Measurements from ENCODE around the gene TSR3.

DNA sequence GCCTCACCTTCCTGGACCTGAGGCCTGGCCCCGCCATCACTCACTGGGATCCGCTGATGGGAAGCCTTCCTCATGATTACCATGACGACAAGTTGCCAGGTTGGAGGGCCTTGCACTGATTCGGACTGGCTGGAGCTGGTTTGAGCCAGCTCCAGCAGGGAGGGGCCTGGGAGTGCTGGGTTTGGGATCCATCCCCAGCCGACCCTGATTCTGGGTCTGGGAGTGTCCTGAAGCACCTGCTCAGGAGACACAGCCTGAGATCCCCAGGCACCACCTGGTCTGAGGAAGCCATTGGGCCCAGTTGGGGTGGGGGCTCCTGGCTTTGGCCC, 24.1 kb downstream of the TSR3 start:
- TF ChIP-seq, protein P1, sequence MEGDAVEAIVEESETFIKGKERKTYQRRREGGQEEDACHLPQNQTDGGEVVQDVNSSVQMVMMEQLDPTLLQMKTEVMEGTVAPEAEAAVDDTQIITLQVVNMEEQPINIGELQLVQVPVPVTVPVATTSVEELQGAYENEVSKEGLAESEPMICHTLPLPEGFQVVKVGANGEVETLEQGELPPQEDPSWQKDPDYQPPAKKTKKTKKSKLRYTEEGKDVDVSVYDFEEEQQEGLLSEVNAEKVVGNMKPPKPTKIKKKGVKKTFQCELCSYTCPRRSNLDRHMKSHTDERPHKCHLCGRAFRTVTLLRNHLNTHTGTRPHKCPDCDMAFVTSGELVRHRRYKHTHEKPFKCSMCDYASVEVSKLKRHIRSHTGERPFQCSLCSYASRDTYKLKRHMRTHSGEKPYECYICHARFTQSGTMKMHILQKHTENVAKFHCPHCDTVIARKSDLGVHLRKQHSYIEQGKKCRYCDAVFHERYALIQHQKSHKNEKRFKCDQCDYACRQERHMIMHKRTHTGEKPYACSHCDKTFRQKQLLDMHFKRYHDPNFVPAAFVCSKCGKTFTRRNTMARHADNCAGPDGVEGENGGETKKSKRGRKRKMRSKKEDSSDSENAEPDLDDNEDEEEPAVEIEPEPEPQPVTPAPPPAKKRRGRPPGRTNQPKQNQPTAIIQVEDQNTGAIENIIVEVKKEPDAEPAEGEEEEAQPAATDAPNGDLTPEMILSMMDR (IDR thresholded peaks at IDR 0.05) = no peak
- TF ChIP-seq POLR2A (IDR thresholded peaks at IDR 0.05) = no peak

Data from thyroid gland (tissue), 4 donors.